ENCODE data around the gene NBPF3. TPM values are rescaled to one million over a fixed set of nuclear protein-coding genes. Genes with fewer than 3 reads are reported as not detected.
"Not testable (repeated sequence)": the region's sequence is repeated elsewhere in the genome, so short reads cannot be mapped to it uniquely, and the experiment has no call there.

Gene NBPF3
- total and polyA plus RNA-seq, 4 donors: 1.4 to 4.0 (median 1.7) TPM

GRCh38 chr1:21414015-21414414 lies 25.9 kb upstream of the NBPF3 start:
- no peak overlapping the region for H3K9ac ChIP-seq (ENCODE audit: low read depth in 1 of 2, low read length in 2 of 2)
- TF ChIP-seq RAD21 (IDR thresholded peaks at IDR 0.05) (no peak), YY1 (IDR thresholded peaks at IDR 0.05) (no peak), HNF4G (IDR thresholded peaks at IDR 0.05) (no peak), NR2F2 (IDR thresholded peaks at IDR 0.05) (no peak), HNF4A (conservative IDR thresholded peaks at IDR 0.05) (no peak)
- no peak overlapping the region for H3K27ac ChIP-seq (ENCODE audit: low read depth in 1 of 2, low read length in 2 of 2)
- DNase-seq (ENCODE audit: low spot score): no peak
- H3K4me3 ChIP-seq (ENCODE audit: low read depth in 1 of 3, low read length in 3 of 3): no peak overlapping the region
- WGBS: 92% methylated on average over 5 of the region's 5 CpGs
- no peaks in the 10 kb centered on the region for H3K9me3 ChIP-seq (ENCODE audit: control insufficient read depth in 4 of 4, low read length in 3 of 4)
- no peaks in the 10 kb centered on the region for H3K36me3 ChIP-seq (ENCODE audit: control insufficient read depth in 4 of 4, insufficient read depth in 3 of 4, low read depth in 1 of 4, low read length in 3 of 4)
- no peaks in the 10 kb centered on the region for H3K27me3 ChIP-seq (ENCODE audit: control insufficient read depth in 4 of 4, insufficient read depth in 4 of 4, low read length in 3 of 4)
- H3K4me1 ChIP-seq (ENCODE audit: control insufficient read depth in 4 of 4, insufficient read depth in 4 of 4, low read length in 3 of 4): no peaks in the 10 kb centered on the region

- not testable (repeated sequence) for H3K36me3 ChIP-seq (ENCODE audit: control insufficient read depth in 4 of 4, insufficient read depth in 3 of 4, low read depth in 1 of 4, low read length in 3 of 4); H3K27ac ChIP-seq (ENCODE audit: low read depth in 1 of 2, low read length in 2 of 2); H3K9me3 ChIP-seq (ENCODE audit: control insufficient read depth in 4 of 4, low read length in 3 of 4); DNase-seq (ENCODE audit: low spot score); H3K4me3 ChIP-seq (ENCODE audit: low read depth in 1 of 3, low read length in 3 of 3); H3K9ac ChIP-seq (ENCODE audit: low read depth in 1 of 2, low read length in 2 of 2); H3K4me1 ChIP-seq (ENCODE audit: control insufficient read depth in 4 of 4, insufficient read depth in 4 of 4, low read length in 3 of 4); H3K27me3 ChIP-seq (ENCODE audit: control insufficient read depth in 4 of 4, insufficient read depth in 4 of 4, low read length in 3 of 4)
- 86% methylated on average over 6 of the region's 6 CpGs for WGBS
Observed at GRCh38 chr1:21420378-21420777, 19.6 kb upstream of the NBPF3 start.

- DNase-seq (ENCODE audit: low spot score): not testable (repeated sequence)
- 82% methylated on average over 8 of the region's 8 CpGs for WGBS
Observed at GRCh38 chr1:21421307-21421706, 18.6 kb upstream of the NBPF3 start.

GRCh38 chr1:21427798-21428480 lies 12.0 kb upstream of the NBPF3 start:
- H3K9me3 ChIP-seq (ENCODE audit: control insufficient read depth in 4 of 4, low read length in 3 of 4); H3K4me3 ChIP-seq (ENCODE audit: low read depth in 1 of 3, low read length in 3 of 3); DNase-seq (ENCODE audit: low spot score); H3K27ac ChIP-seq (ENCODE audit: low read depth in 1 of 2, low read length in 2 of 2); H3K27me3 ChIP-seq (ENCODE audit: control insufficient read depth in 4 of 4, insufficient read depth in 4 of 4, low read length in 3 of 4); H3K4me1 ChIP-seq (ENCODE audit: control insufficient read depth in 4 of 4, insufficient read depth in 4 of 4, low read length in 3 of 4); H3K36me3 ChIP-seq (ENCODE audit: control insufficient read depth in 4 of 4, insufficient read depth in 3 of 4, low read depth in 1 of 4, low read length in 3 of 4); H3K9ac ChIP-seq (ENCODE audit: low read depth in 1 of 2, low read length in 2 of 2): not testable (repeated sequence)
- WGBS: 12% methylated on average over 45 of the region's 74 CpGs

More at GRCh38 chr1:21421307-21421706, 18.6 kb upstream of the NBPF3 start:
- not testable (repeated sequence) for H3K27ac ChIP-seq (ENCODE audit: low read depth in 1 of 2, low read length in 2 of 2); H3K4me1 ChIP-seq (ENCODE audit: control insufficient read depth in 4 of 4, insufficient read depth in 4 of 4, low read length in 3 of 4); H3K4me3 ChIP-seq (ENCODE audit: low read depth in 1 of 3, low read length in 3 of 3); H3K9ac ChIP-seq (ENCODE audit: low read depth in 1 of 2, low read length in 2 of 2); H3K27me3 ChIP-seq (ENCODE audit: control insufficient read depth in 4 of 4, insufficient read depth in 4 of 4, low read length in 3 of 4); H3K9me3 ChIP-seq (ENCODE audit: control insufficient read depth in 4 of 4, low read length in 3 of 4); H3K36me3 ChIP-seq (ENCODE audit: control insufficient read depth in 4 of 4, insufficient read depth in 3 of 4, low read depth in 1 of 4, low read length in 3 of 4)

- 45% methylated on average over 39 of the region's 66 CpGs for WGBS
- not testable (repeated sequence) for H3K27ac ChIP-seq (ENCODE audit: low read depth in 1 of 2, low read length in 2 of 2); H3K27me3 ChIP-seq (ENCODE audit: control insufficient read depth in 4 of 4, insufficient read depth in 4 of 4, low read length in 3 of 4); H3K4me1 ChIP-seq (ENCODE audit: control insufficient read depth in 4 of 4, insufficient read depth in 4 of 4, low read length in 3 of 4); H3K9me3 ChIP-seq (ENCODE audit: control insufficient read depth in 4 of 4, low read length in 3 of 4); H3K4me3 ChIP-seq (ENCODE audit: low read depth in 1 of 3, low read length in 3 of 3); DNase-seq (ENCODE audit: low spot score); H3K9ac ChIP-seq (ENCODE audit: low read depth in 1 of 2, low read length in 2 of 2); H3K36me3 ChIP-seq (ENCODE audit: control insufficient read depth in 4 of 4, insufficient read depth in 3 of 4, low read depth in 1 of 4, low read length in 3 of 4)
Observed at GRCh38 chr1:21428481-21429073, 11.4 kb upstream of the NBPF3 start.

- H3K27ac ChIP-seq (ENCODE audit: low read depth in 1 of 2, low read length in 2 of 2); DNase-seq (ENCODE audit: low spot score); H3K27me3 ChIP-seq (ENCODE audit: control insufficient read depth in 4 of 4, insufficient read depth in 4 of 4, low read length in 3 of 4); H3K4me1 ChIP-seq (ENCODE audit: control insufficient read depth in 4 of 4, insufficient read depth in 4 of 4, low read length in 3 of 4); H3K9ac ChIP-seq (ENCODE audit: low read depth in 1 of 2, low read length in 2 of 2); H3K4me3 ChIP-seq (ENCODE audit: low read depth in 1 of 3, low read length in 3 of 3); H3K36me3 ChIP-seq (ENCODE audit: control insufficient read depth in 4 of 4, insufficient read depth in 3 of 4, low read depth in 1 of 4, low read length in 3 of 4); H3K9me3 ChIP-seq (ENCODE audit: control insufficient read depth in 4 of 4, low read length in 3 of 4): not testable (repeated sequence)
- 93% methylated on average over 34 of the region's 34 CpGs for WGBS
Observed at GRCh38 chr1:21429210-21429609, 10.7 kb upstream of the NBPF3 start.

GRCh38 chr1:21430875-21431274 lies 9.1 kb upstream of the NBPF3 start:
- H3K4me1 ChIP-seq (ENCODE audit: control insufficient read depth in 4 of 4, insufficient read depth in 4 of 4, low read length in 3 of 4); H3K4me3 ChIP-seq (ENCODE audit: low read depth in 1 of 3, low read length in 3 of 3); H3K9me3 ChIP-seq (ENCODE audit: control insufficient read depth in 4 of 4, low read length in 3 of 4); H3K27me3 ChIP-seq (ENCODE audit: control insufficient read depth in 4 of 4, insufficient read depth in 4 of 4, low read length in 3 of 4); H3K27ac ChIP-seq (ENCODE audit: low read depth in 1 of 2, low read length in 2 of 2); DNase-seq (ENCODE audit: low spot score); H3K9ac ChIP-seq (ENCODE audit: low read depth in 1 of 2, low read length in 2 of 2); H3K36me3 ChIP-seq (ENCODE audit: control insufficient read depth in 4 of 4, insufficient read depth in 3 of 4, low read depth in 1 of 4, low read length in 3 of 4): not testable (repeated sequence)
- WGBS: 96% methylated on average over 6 of the region's 6 CpGs
